VCaP (cell line): ENCODE results near the gene EHBP1.

Experiments
- H3K27ac ChIP-seq: fragments of 450-650 bp; 2 replicates; pipeline ENCODE4 v1.5.1; 2017
- CTCF ChIP-seq: fragments of 450-650 bp; conservative IDR thresholded peaks from 2 replicates; pipeline ENCODE4 v1.5.1; 2017; ENCODE audit warnings: mild to moderate bottlenecking, moderate library complexity

The EHBP1 gene

GRCh38 chr2:62768615-62769014 is 63.1 kb downstream of the EHBP1 start:
- TF ChIP-seq CTCF: no peak
- peak overlapping the region; percentile 5; the same call in 1 of the 2 replicates for H3K27ac ChIP-seq

- no peak overlapping the region for H3K27ac ChIP-seq
- TF ChIP-seq CTCF: no peak
These were observed 65.1 kb downstream of the EHBP1 start for GRCh38 chr2:62770629-62771028.

- H3K27ac ChIP-seq: peak overlapping the region; percentile 29
- TF ChIP-seq CTCF: peak; percentile 93
These were observed 69.2 kb downstream of the EHBP1 start for GRCh38 chr2:62774555-62775366.

GRCh38 chr2:62775367-62775668 is 69.8 kb downstream of the EHBP1 start:
- peak; percentile 65 for TF ChIP-seq CTCF
- peak overlapping the region; percentile 29; the same call in 1 of the 2 replicates for H3K27ac ChIP-seq

GRCh38 chr2:62783679-62784078 is 78.2 kb downstream of the EHBP1 start:
- H3K27ac ChIP-seq: no peak overlapping the region
- no peak for TF ChIP-seq CTCF

GRCh38 chr2:62784341-62784740 is 78.8 kb downstream of the EHBP1 start:
- TF ChIP-seq CTCF: no peak
- H3K27ac ChIP-seq: no peak overlapping the region

GRCh38 chr2:62785216-62785615 is 79.7 kb downstream of the EHBP1 start:
- no peak overlapping the region for H3K27ac ChIP-seq
- no peak for TF ChIP-seq CTCF
